GM19452 (cell line): ENCODE results near the gene TP73.

Experiments
- ATAC-seq: cut with Tn5 transposase; IDR thresholded peaks from one replicate; pipeline ENCODE4 v1.9.1; 2021; ENCODE audit not compliant: unreplicated experiment

Gene TP73

GRCh38 chr1:3759796-3760195 lies 107.5 kb downstream of the TP73 start:
- ATAC-seq = no peak

GRCh38 chr1:3761296-3762010 lies 109.1 kb downstream of the TP73 start:
- ATAC-seq = no peak

- no peak for ATAC-seq
These were observed 110.0 kb downstream of the TP73 start for GRCh38 chr1:3762151-3762872.

- no peak for ATAC-seq
These were observed 110.5 kb downstream of the TP73 start for GRCh38 chr1:3762873-3763228.

GRCh38 chr1:3763351-3764125 lies 111.2 kb downstream of the TP73 start:
- ATAC-seq = no peak

GRCh38 chr1:3767328-3767925 lies 115.1 kb downstream of the TP73 start:
- ATAC-seq = no peak

GRCh38 chr1:3768811-3769390 lies 116.6 kb downstream of the TP73 start:
- no peak for ATAC-seq

- no peak for ATAC-seq
These were observed 117.9 kb downstream of the TP73 start for GRCh38 chr1:3770047-3770765.

- ATAC-seq = no peak
These were observed 119.1 kb downstream of the TP73 start for GRCh38 chr1:3771108-3772026.

GRCh38 chr1:3772027-3772714 lies 119.9 kb downstream of the TP73 start:
- ATAC-seq = peak; percentile 72

- peak; percentile 19 for ATAC-seq
These were observed 120.6 kb downstream of the TP73 start, which contains the start of gene SMIM1 for GRCh38 chr1:3772715-3773571. SMIM1 (plus strand) TSS chr1:3772749; CDS start chr1:3775374, 2,625 bp downstream.

GRCh38 chr1:3773572-3774275 lies 121.4 kb downstream of the TP73 start:
- ATAC-seq = no peak

- no peak for ATAC-seq
These were observed 122.1 kb downstream of the TP73 start for GRCh38 chr1:3774276-3774945.

GRCh38 chr1:3774946-3775489 lies 122.7 kb downstream of the TP73 start:
- ATAC-seq = no peak

GRCh38 chr1:3775490-3776230 lies 123.3 kb downstream of the TP73 start:
- ATAC-seq = no peak
